ENCODE data around the gene ALKBH5.

Gene ALKBH5

DNA sequence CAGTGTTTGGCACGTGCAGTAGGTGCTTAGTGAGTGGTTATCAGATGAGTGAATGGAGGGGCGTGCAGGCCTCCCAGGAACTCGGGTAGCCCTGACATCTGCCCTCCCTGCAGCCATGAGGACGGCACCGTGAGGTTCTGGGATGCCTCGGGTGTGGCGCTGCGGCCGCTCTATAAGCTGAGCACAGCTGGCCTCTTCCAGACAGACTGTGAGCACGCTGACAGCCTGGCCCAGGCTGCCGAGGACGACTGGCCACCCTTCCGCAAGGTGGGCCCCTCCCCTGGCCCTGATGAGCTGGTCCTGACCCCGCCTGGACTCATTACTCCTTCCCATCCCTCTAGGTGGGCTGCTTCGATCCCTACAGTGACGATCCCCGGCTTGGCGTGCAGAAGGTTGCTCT lies 52.9 kb downstream of the ALKBH5 start:
- no peak overlapping the region for H3K4me3 ChIP-seq (ENCODE audit: low read depth, low read length)
- TF ChIP-seq MYC (IDR thresholded peaks at IDR 0.05; ENCODE audit: low read depth, low read length) (no peak), POLR2A (IDR thresholded peaks at IDR 0.05; ENCODE audit: extremely low read depth, insufficient read length) (no peak)
- TF ChIP-seq, protein P1, sequence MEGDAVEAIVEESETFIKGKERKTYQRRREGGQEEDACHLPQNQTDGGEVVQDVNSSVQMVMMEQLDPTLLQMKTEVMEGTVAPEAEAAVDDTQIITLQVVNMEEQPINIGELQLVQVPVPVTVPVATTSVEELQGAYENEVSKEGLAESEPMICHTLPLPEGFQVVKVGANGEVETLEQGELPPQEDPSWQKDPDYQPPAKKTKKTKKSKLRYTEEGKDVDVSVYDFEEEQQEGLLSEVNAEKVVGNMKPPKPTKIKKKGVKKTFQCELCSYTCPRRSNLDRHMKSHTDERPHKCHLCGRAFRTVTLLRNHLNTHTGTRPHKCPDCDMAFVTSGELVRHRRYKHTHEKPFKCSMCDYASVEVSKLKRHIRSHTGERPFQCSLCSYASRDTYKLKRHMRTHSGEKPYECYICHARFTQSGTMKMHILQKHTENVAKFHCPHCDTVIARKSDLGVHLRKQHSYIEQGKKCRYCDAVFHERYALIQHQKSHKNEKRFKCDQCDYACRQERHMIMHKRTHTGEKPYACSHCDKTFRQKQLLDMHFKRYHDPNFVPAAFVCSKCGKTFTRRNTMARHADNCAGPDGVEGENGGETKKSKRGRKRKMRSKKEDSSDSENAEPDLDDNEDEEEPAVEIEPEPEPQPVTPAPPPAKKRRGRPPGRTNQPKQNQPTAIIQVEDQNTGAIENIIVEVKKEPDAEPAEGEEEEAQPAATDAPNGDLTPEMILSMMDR (IDR thresholded peaks at IDR 0.05; ENCODE audit: low read depth, low read length) = no peak
- TF ChIP-seq, protein P2, sequence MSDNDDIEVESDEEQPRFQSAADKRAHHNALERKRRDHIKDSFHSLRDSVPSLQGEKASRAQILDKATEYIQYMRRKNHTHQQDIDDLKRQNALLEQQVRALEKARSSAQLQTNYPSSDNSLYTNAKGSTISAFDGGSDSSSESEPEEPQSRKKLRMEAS (IDR thresholded peaks at IDR 0.05; ENCODE audit: low read depth, low read length) = no peak
- no peak for DNase-seq (ENCODE audit: low read depth)

DNA sequence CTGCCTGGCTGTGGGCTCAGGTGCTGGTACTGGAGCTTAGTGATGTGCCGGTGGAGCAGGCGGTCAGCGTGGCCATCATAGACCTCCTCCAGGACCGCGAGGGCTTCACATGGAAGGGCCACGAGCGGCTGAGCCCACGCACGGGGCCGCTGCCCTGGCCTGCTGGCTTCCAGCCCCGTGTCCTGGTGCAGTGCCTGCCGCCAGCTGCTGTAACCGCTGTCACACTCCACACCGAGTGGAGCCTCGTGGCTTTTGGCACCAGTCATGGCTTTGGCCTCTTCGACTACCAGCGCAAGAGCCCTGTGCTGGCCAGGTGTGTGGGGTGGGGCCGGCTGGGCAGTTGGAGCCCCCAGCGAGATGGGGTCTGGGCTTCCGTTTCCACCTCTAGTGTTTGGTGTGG lies 53.8 kb downstream of the ALKBH5 start:
- no peak overlapping the region for H3K4me3 ChIP-seq (ENCODE audit: low read depth, low read length)
- DNase-seq (ENCODE audit: low read depth) = no peak
- TF ChIP-seq POLR2A (IDR thresholded peaks at IDR 0.05; ENCODE audit: extremely low read depth, insufficient read length) = no peak
- no peak for TF ChIP-seq MYC (IDR thresholded peaks at IDR 0.05; ENCODE audit: low read depth, low read length)
- TF ChIP-seq, protein P1 (IDR thresholded peaks at IDR 0.05; ENCODE audit: low read depth, low read length) = no peak
- TF ChIP-seq, protein P2 (IDR thresholded peaks at IDR 0.05; ENCODE audit: low read depth, low read length) = no peak

DNA sequence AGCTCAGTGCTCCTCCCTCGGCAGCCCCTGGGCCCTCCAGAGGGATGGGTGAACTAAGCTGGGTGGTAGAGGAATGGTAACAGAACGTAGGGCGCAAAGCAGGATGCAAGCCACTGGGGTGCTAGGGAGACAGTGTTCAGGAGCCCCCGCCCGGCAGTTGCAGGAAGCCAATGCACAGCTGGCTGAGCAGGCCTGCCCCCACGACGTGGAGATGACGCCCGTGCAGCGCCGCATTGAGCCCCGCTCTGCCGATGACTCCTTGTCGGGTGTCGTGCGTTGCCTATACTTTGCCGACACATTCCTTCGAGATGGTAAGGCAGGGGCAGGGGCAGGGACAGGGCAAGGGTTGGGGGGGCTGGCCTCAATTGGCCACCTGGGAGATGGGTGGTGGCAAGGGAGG lies 54.7 kb downstream of the ALKBH5 start:
- TF ChIP-seq POLR2A (IDR thresholded peaks at IDR 0.05; ENCODE audit: extremely low read depth, insufficient read length) = no peak
- TF ChIP-seq MYC (IDR thresholded peaks at IDR 0.05; ENCODE audit: low read depth, low read length) = no peak
- no peak for DNase-seq (ENCODE audit: low read depth)
- H3K4me3 ChIP-seq (ENCODE audit: low read depth, low read length) = no peak overlapping the region

DNA sequence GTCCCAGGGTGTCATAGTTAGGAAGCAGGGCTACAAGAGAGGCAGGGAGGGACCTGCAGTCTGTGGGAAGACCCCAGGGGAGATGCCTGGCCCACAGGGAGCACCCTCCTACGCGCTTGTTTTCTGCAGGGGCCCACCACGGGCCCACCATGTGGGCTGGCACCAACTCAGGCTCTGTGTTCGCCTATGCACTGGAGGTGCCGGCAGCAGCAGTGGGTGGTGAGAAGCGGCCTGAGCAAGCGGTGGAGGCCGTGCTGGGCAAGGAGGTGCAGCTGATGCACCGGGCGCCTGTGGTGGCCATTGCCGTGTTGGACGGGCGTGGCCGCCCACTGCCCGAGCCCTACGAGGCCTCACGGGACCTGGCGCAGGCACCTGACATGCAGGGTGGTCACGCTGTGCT lies 56.8 kb downstream of the ALKBH5 start:
- no peak for DNase-seq (ENCODE audit: low read depth)
- no peak overlapping the region for H3K4me3 ChIP-seq (ENCODE audit: low read depth, low read length)
- no peak for TF ChIP-seq MYC (IDR thresholded peaks at IDR 0.05; ENCODE audit: low read depth, low read length)
- TF ChIP-seq, protein P2 (IDR thresholded peaks at IDR 0.05; ENCODE audit: low read depth, low read length) = no peak
- TF ChIP-seq, protein P1 (IDR thresholded peaks at IDR 0.05; ENCODE audit: low read depth, low read length) = no peak
- no peak for TF ChIP-seq POLR2A (IDR thresholded peaks at IDR 0.05; ENCODE audit: extremely low read depth, insufficient read length)

DNA sequence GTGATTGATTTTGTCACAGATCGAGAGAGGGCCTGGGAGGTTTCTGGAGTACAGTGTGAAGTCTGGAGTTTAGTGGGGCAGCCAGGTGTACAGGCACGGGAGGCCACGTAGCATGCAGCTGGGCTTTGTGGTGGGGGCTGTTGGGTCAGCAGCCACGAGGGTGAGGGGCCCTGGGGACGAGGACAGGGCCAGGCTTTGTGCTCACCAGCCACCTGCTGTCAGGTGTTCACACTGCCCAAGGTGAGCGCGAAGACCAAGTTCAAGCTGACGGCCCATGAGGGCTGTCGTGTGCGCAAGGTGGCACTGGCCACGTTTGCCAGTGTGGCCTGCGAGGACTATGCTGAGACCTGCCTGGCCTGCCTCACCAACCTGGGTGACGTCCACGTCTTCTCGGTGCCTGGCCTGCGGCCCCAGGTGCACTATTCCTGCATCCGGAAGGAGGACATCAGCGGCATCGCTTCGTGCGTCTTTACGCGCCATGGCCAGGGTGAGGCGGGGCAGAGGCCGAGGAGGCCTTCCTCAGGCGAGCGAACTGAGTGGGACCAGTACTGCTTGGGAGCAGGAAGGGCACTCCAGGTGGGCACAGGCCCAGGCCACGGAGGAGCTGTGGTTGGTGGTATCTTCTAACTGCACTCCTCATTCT lies 57.7 kb downstream of the ALKBH5 start:
- no peak for TF ChIP-seq POLR2A (IDR thresholded peaks at IDR 0.05; ENCODE audit: extremely low read depth, insufficient read length)
- no peak for TF ChIP-seq MYC (IDR thresholded peaks at IDR 0.05; ENCODE audit: low read depth, low read length)
- TF ChIP-seq, protein P1 (IDR thresholded peaks at IDR 0.05; ENCODE audit: low read depth, low read length) = no peak
- TF ChIP-seq, protein P2 (IDR thresholded peaks at IDR 0.05; ENCODE audit: low read depth, low read length) = no peak
- no peak for DNase-seq (ENCODE audit: low read depth)
- no peak overlapping the region for H3K4me3 ChIP-seq (ENCODE audit: low read depth, low read length)

DNA sequence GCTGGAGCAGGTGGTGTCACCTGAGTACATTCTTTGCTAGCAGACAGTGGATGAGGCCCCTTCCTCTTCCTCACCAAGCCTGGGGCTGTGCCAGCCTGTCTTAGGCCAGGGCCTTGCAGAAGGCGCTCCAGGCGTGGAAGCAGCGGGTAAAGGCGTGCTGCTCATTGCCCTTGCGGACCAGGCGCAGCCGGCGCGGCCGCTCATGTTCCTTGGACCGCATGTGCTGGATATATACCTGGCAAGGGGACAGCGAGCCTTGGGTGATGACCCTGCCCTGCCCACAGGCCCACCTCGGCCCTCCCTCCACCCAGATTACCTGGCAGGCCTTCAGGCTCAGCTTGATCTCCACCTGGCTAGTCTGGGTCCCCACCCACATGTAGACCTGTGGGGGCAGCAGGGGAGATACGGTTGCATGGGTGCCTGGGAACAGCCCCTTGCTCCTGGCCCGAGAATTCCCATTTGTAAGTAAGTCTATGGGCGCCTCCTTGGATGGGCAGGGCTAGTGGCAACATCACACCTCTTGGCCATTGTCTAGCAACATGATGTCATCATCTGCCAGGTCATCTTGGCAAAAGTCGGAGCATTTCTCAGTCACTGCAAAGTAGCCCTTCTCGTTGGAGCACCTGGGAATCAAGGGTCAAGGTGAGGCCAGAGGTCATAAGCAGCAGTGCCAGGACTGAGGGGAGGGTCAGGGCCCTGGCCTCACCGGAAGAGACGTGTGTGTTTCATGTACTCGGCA lies 61.6 kb downstream of the ALKBH5 start:
- no peak overlapping the region for H3K4me3 ChIP-seq (ENCODE audit: low read depth, low read length)
- no peak for DNase-seq (ENCODE audit: low read depth)
- TF ChIP-seq, protein P1 (IDR thresholded peaks at IDR 0.05; ENCODE audit: low read depth, low read length) = no peak

Data from NB4 (cell line).